ENCODE data around the gene THNSL1.

GRCh38 chr10:24988831-24989640, 27.4 kb upstream of the THNSL1 start:
- TF ChIP-seq GATA2 (IDR thresholded peaks at IDR 0.05; ENCODE audit: low read depth, low read length) (no peak), GATA3 (IDR thresholded peaks at IDR 0.05; ENCODE audit: low read depth, low read length) (no peak)
